Psoas muscle (tissue), 8 donors: ENCODE results near the gene WNT7B. TPM values are rescaled to one million over a fixed set of nuclear protein-coding genes. Genes with fewer than 3 reads are reported as not detected.

Experiments used
- ATAC-seq, 4 donors: fragments of 200-7000 bp; cut with Tn5 transposase; one replicate each; pipeline ENCODE4 v1.9.1; 2020; ENCODE audit warnings: moderate library complexity in 3 of 4, mild to moderate bottlenecking in 2 of 4
- DNase-seq, 2 donors: peaks; one replicate each; pipeline ENCODE4 v3.0.0-alpha.2; 2020
- H3K27ac ChIP-seq: fragments of 200-600 bp; one replicate; pipeline ENCODE4 v1.8.0; 2022
- H3K27me3 ChIP-seq, 3 donors: fragments of 200-600 bp in 1 of 3; one replicate each; pipeline versions ENCODE4 v1.6.1 to v1.8.0; 2013 to 2022; ENCODE audit warnings: low read length in 2 of 3, mild to moderate bottlenecking in 2 of 3, moderate library complexity in 1 of 3; ENCODE audit not compliant: insufficient read depth in 3 of 3
- H3K36me3 ChIP-seq, 2 donors: fragments of 200-600 bp in 1 of 2; one replicate each; pipeline versions ENCODE4 v1.6.1 to v1.8.0; 2013 to 2022; ENCODE audit warnings: low read depth in 1 of 2, mild to moderate bottlenecking in 1 of 2, moderate library complexity in 1 of 2; ENCODE audit not compliant: insufficient read depth in 1 of 2
- H3K4me1 ChIP-seq: fragments of 200-600 bp; one replicate; pipeline ENCODE4 v1.8.0; 2022
- H3K4me3 ChIP-seq: fragments of 200-600 bp; one replicate; pipeline ENCODE4 v1.8.0; 2022; ENCODE audit warnings: mild to moderate bottlenecking
- H3K9me3 ChIP-seq: fragments of 200-600 bp; one replicate; pipeline ENCODE4 v1.8.0; 2022
- WGBS, 3 donors: extraction: QIAGEN DNeasy Blood & Tissue Kit; methylation state at CpG; one replicate each; pipeline versions ENCODE4 v1.1.6 to v1.1.7; 2013; 5-methylcytosine and 5-hydroxymethylcytosine counted together
- intact Hi-C, 2 donors: fragments of 100-400 bp; cut with DNase I; formaldehyde crosslinking; loops; one replicate each; pipeline versions ENCODE4 v1.11.0 to v1.14.2; 2022
- polyA plus RNA-seq, 3 donors: library from polyadenylated mRNA; stranded (reverse); fragments of 200-250 nt; gene quantifications; one replicate each; pipeline ENCODE4 v1.2.3, GENCODE V29; 2013
- total RNA-seq, 4 donors: library from RNA; stranded (reverse); fragmentation: NEBNext Ultra II Directional in 2 of 4; extraction: Animal tissue kit (Norgen Biotek cat#: 25700) in 2 of 4; gene quantifications; one replicate each; pipeline versions ENCODE4 v1.2.1 to v1.2.4, GENCODE V29; 2021 to 2023
- TF ChIP-seq, protein P1 (sequence below): fragments of 200-600 bp; IDR thresholded peaks from one replicate; pipeline ENCODE4 v1.8.0; 2022; ENCODE audit warnings: antibody characterized with exemption
- donor health status: healthy with polysubstance abuse.
- donor health status: DM: no; HTN: no; CAD: no; lungs with moderate emphysema.
- donor health status: Bipolar disorder and iron deficiency.
- donor health status: healthy.
- donor health status: DM: yes; HTN: yes; CAD: no.
- donor health status: DM: no; HTN: no; CAD: no.
- donor health status: DM: no; HTN: no; CAD: no.
- donor health status: DM: yes; HTN: yes; CAD: no.

WNT7B gene
- total and polyA plus RNA-seq, 7 donors: 0.05 TPM; not detected in 6

DNA sequence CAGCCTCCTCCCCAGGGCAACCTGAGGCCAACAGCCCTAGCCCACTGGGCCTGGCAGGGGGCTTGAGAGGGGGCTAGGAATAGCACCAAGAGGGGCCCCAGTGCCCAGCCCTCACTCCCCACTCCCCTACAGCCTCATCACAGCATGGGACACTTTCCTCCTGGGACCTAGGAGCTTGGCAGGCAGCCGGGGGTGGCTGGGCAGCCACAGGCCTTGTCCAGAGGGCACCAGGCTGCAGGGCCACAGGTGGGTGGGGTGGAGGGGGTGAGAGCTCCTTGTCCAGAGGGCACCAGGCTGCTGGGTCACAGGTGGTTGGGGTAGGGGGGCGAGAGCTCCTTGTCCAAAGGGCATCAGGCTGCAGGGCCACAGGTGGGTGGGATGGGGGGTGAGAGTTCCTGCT lies 61.8 kb downstream of the WNT7B start:
- ATAC-seq (no peak), DNase-seq (no peak)
- H3K9me3 ChIP-seq: no peaks in the 10 kb centered on the region

DNA sequence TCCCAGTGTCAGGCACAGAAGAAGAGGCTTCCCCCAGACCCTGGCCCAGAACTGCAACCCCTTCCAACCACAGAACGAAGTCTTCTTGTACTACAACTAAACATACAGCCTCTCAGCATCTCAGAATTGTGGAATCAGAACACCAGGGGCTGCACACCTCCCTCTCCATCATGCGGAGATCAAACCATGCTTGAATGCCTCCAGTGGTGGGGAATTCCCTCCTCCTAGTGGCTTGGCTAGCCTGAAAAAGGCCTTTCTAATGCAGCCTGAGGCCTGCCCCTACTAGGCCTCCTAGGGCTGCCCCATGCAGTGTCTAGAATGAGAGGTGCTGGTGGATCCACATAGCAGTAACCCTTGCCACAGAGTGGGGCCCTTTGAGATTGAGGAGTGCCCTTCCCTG lies 62.7 kb downstream of the WNT7B start:
- H3K27ac ChIP-seq: no peak overlapping the region
- no peaks in the 10 kb centered on the region for H3K36me3 ChIP-seq
- WGBS, 3 donors: 93 to 100% (median 100%) methylated on average over 2 of the region's 2 CpGs
- DNase-seq: no peak
- intact Hi-C loops: no loop called here
- peaks cover 10% of the 10 kb centered on the region for H3K4me1 ChIP-seq
- peaks cover 0 to 1% (median 0%) of the 10 kb centered on the region in 3 donors for H3K27me3 ChIP-seq
- TF ChIP-seq, protein P1, sequence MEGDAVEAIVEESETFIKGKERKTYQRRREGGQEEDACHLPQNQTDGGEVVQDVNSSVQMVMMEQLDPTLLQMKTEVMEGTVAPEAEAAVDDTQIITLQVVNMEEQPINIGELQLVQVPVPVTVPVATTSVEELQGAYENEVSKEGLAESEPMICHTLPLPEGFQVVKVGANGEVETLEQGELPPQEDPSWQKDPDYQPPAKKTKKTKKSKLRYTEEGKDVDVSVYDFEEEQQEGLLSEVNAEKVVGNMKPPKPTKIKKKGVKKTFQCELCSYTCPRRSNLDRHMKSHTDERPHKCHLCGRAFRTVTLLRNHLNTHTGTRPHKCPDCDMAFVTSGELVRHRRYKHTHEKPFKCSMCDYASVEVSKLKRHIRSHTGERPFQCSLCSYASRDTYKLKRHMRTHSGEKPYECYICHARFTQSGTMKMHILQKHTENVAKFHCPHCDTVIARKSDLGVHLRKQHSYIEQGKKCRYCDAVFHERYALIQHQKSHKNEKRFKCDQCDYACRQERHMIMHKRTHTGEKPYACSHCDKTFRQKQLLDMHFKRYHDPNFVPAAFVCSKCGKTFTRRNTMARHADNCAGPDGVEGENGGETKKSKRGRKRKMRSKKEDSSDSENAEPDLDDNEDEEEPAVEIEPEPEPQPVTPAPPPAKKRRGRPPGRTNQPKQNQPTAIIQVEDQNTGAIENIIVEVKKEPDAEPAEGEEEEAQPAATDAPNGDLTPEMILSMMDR: no peak
- no peak for ATAC-seq
- H3K9me3 ChIP-seq: no peaks in the 10 kb centered on the region
- H3K4me3 ChIP-seq: no peak overlapping the region

More for the DNA sequence above, 61.8 kb downstream of the WNT7B start:
- no peak overlapping the region for H3K4me3 ChIP-seq
- no peak overlapping the region for H3K27ac ChIP-seq
- H3K4me1 ChIP-seq: peaks cover 10% of the 10 kb centered on the region
- no peaks in the 10 kb centered on the region for H3K36me3 ChIP-seq
- TF ChIP-seq, protein P1: no peak
- peaks cover 0 to 5% (median 0%) of the 10 kb centered on the region in 3 donors for H3K27me3 ChIP-seq
- 85 to 90% (median 90%) methylated on average over 1 to 2 of the region's 2 CpGs for WGBS, 3 donors
- intact Hi-C loops: no loop called here

DNA sequence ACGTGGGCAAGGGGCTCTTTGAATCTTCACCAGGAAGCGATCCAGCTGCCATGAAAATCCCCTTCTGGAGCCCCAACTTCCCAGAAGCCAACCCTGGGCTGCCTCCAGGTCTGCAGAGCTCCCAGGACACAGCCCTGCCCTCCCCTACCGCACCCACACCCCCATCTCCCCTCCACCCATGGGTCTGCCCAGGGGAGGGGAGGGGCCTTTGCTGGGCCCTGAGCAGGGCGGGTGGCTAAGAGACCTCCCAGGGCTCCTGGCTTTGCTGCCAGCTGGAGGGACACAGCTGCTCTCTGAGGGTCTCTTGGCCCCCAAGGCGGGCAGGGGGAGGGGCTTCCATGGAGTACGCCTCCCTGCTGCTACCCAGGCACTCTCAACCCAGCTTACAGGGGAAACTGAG lies 64.1 kb downstream of the WNT7B start:
- peaks cover 0 to 5% (median 2%) of the 10 kb centered on the region in 3 donors for H3K27me3 ChIP-seq
- H3K4me3 ChIP-seq: no peak overlapping the region
- ATAC-seq (no peak), DNase-seq (no peak)
- H3K4me1 ChIP-seq: peaks cover 10% of the 10 kb centered on the region
- no peaks in the 10 kb centered on the region for H3K36me3 ChIP-seq
- H3K27ac ChIP-seq: no peak overlapping the region
- TF ChIP-seq, protein P1: no peak
- no peaks in the 10 kb centered on the region for H3K9me3 ChIP-seq
- 79 to 83% (median 80%) methylated on average over 5 to 6 of the region's 6 CpGs for WGBS, 3 donors
- intact Hi-C loops: no loop called here

DNA sequence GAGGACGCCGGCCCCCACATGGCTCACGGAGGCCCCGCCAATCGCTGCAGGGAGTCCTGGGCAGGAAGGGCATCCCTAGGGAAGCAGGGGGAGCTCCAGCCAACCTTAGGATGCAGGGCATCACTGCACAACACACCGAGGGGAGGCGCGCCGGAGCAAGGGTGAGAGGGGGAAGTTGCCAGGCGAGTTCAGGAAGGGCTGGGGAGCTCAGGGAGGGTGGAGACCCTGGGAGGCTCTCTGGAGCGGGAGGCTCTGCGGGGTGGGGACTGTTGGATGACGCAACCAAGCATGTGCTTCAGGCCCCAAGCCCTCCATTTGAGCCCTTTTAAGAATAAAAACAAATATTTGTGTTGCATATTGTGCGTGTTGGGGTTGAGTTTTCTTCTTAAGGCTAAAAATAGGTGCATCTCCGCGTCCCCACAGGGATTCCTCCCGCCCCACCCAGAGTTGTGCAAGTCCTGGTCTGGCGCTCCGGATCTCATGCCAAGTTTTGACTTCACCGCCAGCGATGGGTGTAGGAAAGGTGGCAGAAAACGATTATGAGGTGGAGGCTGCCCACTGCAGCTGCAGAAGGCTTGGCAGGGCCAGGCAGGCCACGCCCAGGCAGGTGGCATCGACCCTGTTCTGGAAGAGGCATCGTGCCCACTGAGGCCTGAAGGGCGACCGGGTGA lies 65.2 kb downstream of the WNT7B start:
- Histone ChIP-seq H3K27me3 (peaks cover 0 to 16% (median 4%) of the 10 kb centered on the region in 3 donors), H3K36me3 (no peaks in the 10 kb centered on the region), H3K9me3 (no peaks in the 10 kb centered on the region), H3K4me3 (no peak overlapping the region), H3K4me1 (peaks cover 10% of the 10 kb centered on the region), H3K27ac (no peak overlapping the region)
- TF ChIP-seq, protein P1: no peak
- DNase-seq (peak; percentile 57 to 83), ATAC-seq (peak; percentile 67 to 93 (median 83))
- intact Hi-C loops: no loop called here
- 47 to 51% (median 49%) methylated on average over 27 of the region's 27 CpGs for WGBS, 3 donors
